ENCODE measurements around the gene AKAP4. TPM values are rescaled to one million over a fixed set of nuclear protein-coding genes. Genes with fewer than 3 reads are reported as not detected.

Gene AKAP4
- 10 to 100 TPM in 1 of 2 donors, not detected in 1; 19.0 TPM for total RNA-seq

DNA sequence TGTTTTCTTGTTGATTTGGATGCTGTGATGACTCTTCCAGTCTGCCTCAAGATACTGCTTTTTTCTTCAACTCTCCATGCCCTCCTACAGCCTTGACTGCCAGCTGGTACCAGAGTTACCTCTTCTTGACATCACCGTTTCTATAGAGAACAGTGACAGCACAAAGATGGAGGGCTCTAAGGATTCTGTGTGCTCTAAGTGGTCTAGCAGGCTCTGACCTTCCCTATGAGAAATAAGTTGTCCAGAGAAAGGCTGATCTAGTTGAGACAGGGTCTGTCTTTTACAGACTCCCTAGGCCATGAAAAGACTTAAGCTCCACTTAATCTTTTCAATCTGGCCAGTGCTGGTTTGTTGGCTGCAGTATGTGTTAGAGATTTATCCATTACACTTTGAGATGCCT lies at the start of gene AKAP4:
Gene AKAP4, minus strand, starts transcription at position 101 of the 400 bp plus-strand sequence. CDS start 118 bp downstream, outside the sequence.
- WGBS: 100% methylated on average over 1 of the region's 1 CpG
- intact Hi-C loops (cut with DNase I): no loop called here

GRCh38 chrX:50211510-50211909 lies 10.7 kb upstream of the AKAP4 start:
- TF ChIP-seq POLR2A (IDR thresholded peaks at IDR 0.05): no peak
- TF ChIP-seq POLR2AphosphoS5 (IDR thresholded peaks at IDR 0.05): no peak
- WGBS: 65% methylated on average over 8 of the region's 8 CpGs
- no peak for DNase-seq (ENCODE audit: low spot score)
- Histone ChIP-seq H3K27ac (no peak overlapping the region), H3K4me1 (replicated peaks) (no peaks in the 10 kb centered on the region), H3K4me3 (no peak overlapping the region), H3K36me3 (no peaks in the 10 kb centered on the region), H3K27me3 (replicated peaks; ENCODE audit: insufficient read depth) (no peaks in the 10 kb centered on the region), H3K9me3 (no peaks in the 10 kb centered on the region)
- intact Hi-C loops (cut with DNase I): no loop called here

More for the DNA sequence above, at the start of gene AKAP4:
- Histone ChIP-seq H3K4me1 (replicated peaks) (no peaks in the 10 kb centered on the region), H3K9me3 (no peaks in the 10 kb centered on the region), H3K27ac (no peak within 1 kb of the TSS), H3K27me3 (replicated peaks; ENCODE audit: insufficient read depth) (no peaks in the 10 kb centered on the region), H3K4me3 (no peak within 1 kb of the TSS), H3K36me3 (no peaks in the 10 kb centered on the region)
- no peak for DNase-seq (ENCODE audit: low spot score)
- TF ChIP-seq CTCF (IDR thresholded peaks at IDR 0.05): no peak
- TF ChIP-seq POLR2A (IDR thresholded peaks at IDR 0.05): no peak
- TF ChIP-seq POLR2AphosphoS5 (IDR thresholded peaks at IDR 0.05): no peak

GRCh38 chrX:50206753-50207152 lies 5.9 kb upstream of the AKAP4 start:
- WGBS: 81% methylated on average over 11 of the region's 11 CpGs
- TF ChIP-seq CTCF (IDR thresholded peaks at IDR 0.05) (no peak), POLR2A (IDR thresholded peaks at IDR 0.05) (no peak), POLR2AphosphoS5 (IDR thresholded peaks at IDR 0.05) (no peak)
- Histone ChIP-seq H3K4me3 (no peak overlapping the region), H3K27me3 (replicated peaks; ENCODE audit: insufficient read depth) (no peaks in the 10 kb centered on the region), H3K9me3 (no peaks in the 10 kb centered on the region), H3K36me3 (no peaks in the 10 kb centered on the region), H3K27ac (no peak overlapping the region), H3K4me1 (replicated peaks) (no peaks in the 10 kb centered on the region)
- intact Hi-C loops (cut with DNase I): no loop called here
- DNase-seq (ENCODE audit: low spot score): no peak

DNA sequence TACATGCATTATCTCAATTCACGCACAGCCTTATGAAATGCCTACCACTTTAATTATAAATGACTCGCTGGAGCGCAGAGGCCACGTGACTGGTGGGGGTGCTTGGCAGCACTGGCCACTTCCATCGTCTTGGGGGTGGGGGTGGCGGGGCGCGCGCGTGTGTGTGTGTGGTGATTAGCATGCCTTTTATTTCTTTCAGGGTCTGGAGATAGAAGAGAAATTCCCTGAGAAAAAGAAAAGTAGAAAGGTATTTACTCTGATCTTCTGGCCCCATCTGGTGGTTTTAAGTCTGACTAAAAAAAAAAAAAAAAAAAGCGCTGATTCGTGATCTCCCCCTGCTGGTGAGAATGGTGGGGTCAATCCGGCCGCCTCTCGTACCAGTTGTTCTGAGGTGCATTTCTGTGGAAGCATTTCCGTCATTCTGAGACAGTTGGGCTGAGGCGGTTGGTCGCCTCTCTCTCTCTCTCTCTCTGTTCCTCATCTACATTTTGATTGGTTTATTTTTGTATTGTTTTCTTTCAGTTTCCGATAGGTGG lies 3.6 kb upstream of the AKAP4 start, which contains the start of gene CCNB3:
Gene CCNB3, plus strand, starts transcription at position 402 of the 536 bp plus-strand sequence. CDS start 80,399 bp downstream, outside the sequence.
- peak; percentile 33 for DNase-seq (ENCODE audit: low spot score)
- under 1% methylated on average over 19 of the region's 19 CpGs for WGBS
- H3K27me3 ChIP-seq (replicated peaks; ENCODE audit: insufficient read depth): no peaks in the 10 kb centered on the region
- TF ChIP-seq CTCF (IDR thresholded peaks at IDR 0.05): peak; percentile 24 to 66 (median 57)
- TF ChIP-seq POLR2AphosphoS5 (IDR thresholded peaks at IDR 0.05): no peak
- H3K9me3 ChIP-seq: no peaks in the 10 kb centered on the region
- peak within 1 kb of the TSS; percentile 8 to 17 for H3K4me3 ChIP-seq
- H3K4me1 ChIP-seq (replicated peaks): no peaks in the 10 kb centered on the region
- H3K27ac ChIP-seq: no peak within 1 kb of the TSS
- intact Hi-C loops (cut with DNase I): no loop called here
- H3K36me3 ChIP-seq: no peaks in the 10 kb centered on the region

GRCh38 chrX:50202539-50202938 lies 1.7 kb upstream of the AKAP4 start:
- DNase-seq (ENCODE audit: low spot score): no peak
- Histone ChIP-seq H3K4me3 (no peak overlapping the region), H3K9me3 (no peaks in the 10 kb centered on the region), H3K27me3 (replicated peaks; ENCODE audit: insufficient read depth) (no peaks in the 10 kb centered on the region), H3K36me3 (no peaks in the 10 kb centered on the region), H3K4me1 (replicated peaks) (no peaks in the 10 kb centered on the region), H3K27ac (no peak overlapping the region)
- intact Hi-C loops (cut with DNase I): no loop called here
- WGBS: 70% methylated on average over 3 of the region's 3 CpGs
- TF ChIP-seq POLR2A (IDR thresholded peaks at IDR 0.05) (no peak), POLR2AphosphoS5 (IDR thresholded peaks at IDR 0.05) (no peak), CTCF (IDR thresholded peaks at IDR 0.05) (no peak)

Measured in prostate gland (tissue), 2 donors.